DND-41 (cell line): ENCODE results near the gene DACH1.

Experiments
- ATAC-seq: fragments of 200-7000 bp; cut with Tn5 transposase; 3 replicates; pipeline ENCODE4 v1.9.1; 2021; ENCODE audit warnings: low read depth; ENCODE audit not compliant: insufficient read depth
- DNase-seq: peaks from one replicate; pipeline ENCODE4 v3.0.0-alpha.2; 2020
- H2AFZ ChIP-seq: 2 replicates; pipeline ENCODE4 v1.6.0; 2012; ENCODE audit warnings: low read depth, low read length
- H3K27ac ChIP-seq: 2 replicates; pipeline ENCODE4 v1.5.1; 2012; ENCODE audit warnings: low read length, inconsistent platforms
- H3K27me3 ChIP-seq: fragments of 200-600 bp; sonication (generic); 2 replicates; pipeline ENCODE4 v1.6.0; 2012; ENCODE audit warnings: low read length, mild to moderate bottlenecking, inconsistent platforms; ENCODE audit not compliant: insufficient read depth, poor library complexity
- H3K36me3 ChIP-seq: 2 replicates; pipeline ENCODE4 v1.5.1; 2012; ENCODE audit warnings: low read length, inconsistent platforms; ENCODE audit not compliant: insufficient read depth
- H3K4me1 ChIP-seq: 2 replicates; pipeline ENCODE4 v1.5.1; 2012; ENCODE audit warnings: mild to moderate bottlenecking, low read length; ENCODE audit not compliant: insufficient read depth
- H3K4me2 ChIP-seq: 2 replicates; pipeline ENCODE4 v1.6.0; 2012; ENCODE audit warnings: mild to moderate bottlenecking, moderate library complexity, low read length, inconsistent platforms; ENCODE audit not compliant: insufficient read depth
- H3K4me3 ChIP-seq, 2 experiments: fragments of 200-600 bp in 1 of 2; shearing (Covaris generic) in 1 of 2; 2 replicates each; pipeline ENCODE4 v1.5.1; 2012 to 2016; ENCODE audit warnings: inconsistent platforms in 2 of 2, low read length in 2 of 2, mild to moderate bottlenecking in 2 of 2, low read depth in 1 of 2, moderate library complexity in 1 of 2
- H3K79me2 ChIP-seq: 2 replicates; pipeline ENCODE4 v1.6.0; 2012; ENCODE audit warnings: low read length, inconsistent platforms; ENCODE audit not compliant: insufficient read depth
- H3K9ac ChIP-seq: 2 replicates; pipeline ENCODE4 v1.6.0; 2012; ENCODE audit warnings: low read depth, mild to moderate bottlenecking, inconsistent platforms, low read length, moderate library complexity
- H3K9me3 ChIP-seq: 2 replicates; pipeline ENCODE4 v1.5.1; 2012; ENCODE audit warnings: low read length, moderate library complexity, mild to moderate bottlenecking, inconsistent platforms; ENCODE audit not compliant: insufficient read depth, severe bottlenecking
- H4K20me1 ChIP-seq: 2 replicates; pipeline ENCODE4 v1.6.0; 2012; ENCODE audit warnings: low read length; ENCODE audit not compliant: insufficient read depth
- EZH2 ChIP-seq: IDR thresholded peaks from 3 replicates; pipeline ENCODE4 v1.6.1; 2012; ENCODE audit warnings: borderline replicate concordance, low read depth, mild to moderate bottlenecking, moderate library complexity, low read length, inconsistent platforms; ENCODE audit not compliant: severe bottlenecking
- TF ChIP-seq, protein P1 (sequence below): IDR thresholded peaks from 2 replicates; pipeline ENCODE4 v1.5.1; 2012; ENCODE audit warnings: borderline replicate concordance, low read length, moderate library complexity, mild to moderate bottlenecking; ENCODE audit not compliant: poor library complexity, severe bottlenecking; ENCODE audit errors: extremely low read depth

The DACH1 gene

DNA sequence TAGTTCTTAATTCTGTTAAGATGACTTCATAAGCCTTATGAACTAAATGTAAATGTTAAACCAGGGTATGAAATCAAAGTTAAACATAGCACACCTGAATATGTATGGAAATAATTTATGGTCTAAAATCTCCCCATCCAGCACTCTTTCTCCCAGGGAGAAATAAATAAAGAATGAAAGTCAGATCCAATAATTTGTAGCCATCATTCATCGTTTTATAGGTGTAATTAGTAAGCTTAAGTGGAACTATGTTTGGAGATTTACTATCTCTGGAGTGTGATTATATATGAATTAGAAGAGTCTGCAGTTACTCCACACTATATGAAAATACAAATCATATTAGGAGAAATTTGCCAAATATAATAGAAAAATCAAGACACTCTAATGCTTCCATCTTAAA, 405.1 kb downstream of the DACH1 start:
- ATAC-seq (no peak), DNase-seq (no peak)
- H3K4me2 ChIP-seq: no peak overlapping the region
- H3K36me3 ChIP-seq: no peaks in the 10 kb centered on the region
- no peak overlapping the region for H3K27ac ChIP-seq
- H4K20me1 ChIP-seq: no peaks in the 10 kb centered on the region
- no peaks in the 10 kb centered on the region for H3K4me1 ChIP-seq
- H3K79me2 ChIP-seq: no peaks in the 10 kb centered on the region
- no peak overlapping the region for H2AFZ ChIP-seq
- no peak overlapping the region for H3K4me3 ChIP-seq
- no peaks in the 10 kb centered on the region for H3K9me3 ChIP-seq
- no peak for TF ChIP-seq EZH2
- TF ChIP-seq, protein P1, sequence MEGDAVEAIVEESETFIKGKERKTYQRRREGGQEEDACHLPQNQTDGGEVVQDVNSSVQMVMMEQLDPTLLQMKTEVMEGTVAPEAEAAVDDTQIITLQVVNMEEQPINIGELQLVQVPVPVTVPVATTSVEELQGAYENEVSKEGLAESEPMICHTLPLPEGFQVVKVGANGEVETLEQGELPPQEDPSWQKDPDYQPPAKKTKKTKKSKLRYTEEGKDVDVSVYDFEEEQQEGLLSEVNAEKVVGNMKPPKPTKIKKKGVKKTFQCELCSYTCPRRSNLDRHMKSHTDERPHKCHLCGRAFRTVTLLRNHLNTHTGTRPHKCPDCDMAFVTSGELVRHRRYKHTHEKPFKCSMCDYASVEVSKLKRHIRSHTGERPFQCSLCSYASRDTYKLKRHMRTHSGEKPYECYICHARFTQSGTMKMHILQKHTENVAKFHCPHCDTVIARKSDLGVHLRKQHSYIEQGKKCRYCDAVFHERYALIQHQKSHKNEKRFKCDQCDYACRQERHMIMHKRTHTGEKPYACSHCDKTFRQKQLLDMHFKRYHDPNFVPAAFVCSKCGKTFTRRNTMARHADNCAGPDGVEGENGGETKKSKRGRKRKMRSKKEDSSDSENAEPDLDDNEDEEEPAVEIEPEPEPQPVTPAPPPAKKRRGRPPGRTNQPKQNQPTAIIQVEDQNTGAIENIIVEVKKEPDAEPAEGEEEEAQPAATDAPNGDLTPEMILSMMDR: no peak
- no peaks in the 10 kb centered on the region for H3K27me3 ChIP-seq
- no peak overlapping the region for H3K9ac ChIP-seq

DNA sequence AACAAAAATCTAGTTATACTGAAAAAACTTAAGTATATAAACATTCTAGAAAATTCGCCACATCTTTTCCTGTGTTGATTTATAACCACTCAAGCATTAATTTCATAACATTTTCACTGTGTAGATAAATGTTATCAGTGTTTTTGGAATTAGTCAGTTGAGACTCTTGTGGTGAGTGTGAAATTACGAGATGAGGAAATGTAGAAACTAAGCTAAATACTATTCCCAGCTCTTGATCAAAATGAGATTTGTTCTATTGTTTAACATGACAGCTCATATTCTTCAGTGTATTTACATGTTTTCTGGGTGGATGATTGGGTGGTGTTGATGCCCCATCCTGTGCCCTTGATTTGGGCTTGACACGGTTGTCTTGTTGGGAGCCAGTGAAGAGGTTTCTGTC, 406.8 kb downstream of the DACH1 start:
- no peaks in the 10 kb centered on the region for H3K36me3 ChIP-seq
- H3K4me3 ChIP-seq: no peak overlapping the region
- H3K4me2 ChIP-seq: no peak overlapping the region
- H3K4me1 ChIP-seq: no peaks in the 10 kb centered on the region
- H3K9ac ChIP-seq: no peak overlapping the region
- H4K20me1 ChIP-seq: no peaks in the 10 kb centered on the region
- TF ChIP-seq, protein P1: no peak
- no peaks in the 10 kb centered on the region for H3K9me3 ChIP-seq
- H3K79me2 ChIP-seq: no peaks in the 10 kb centered on the region
- no peak for DNase-seq
- no peak for ATAC-seq
- H3K27ac ChIP-seq: no peak overlapping the region
- no peak overlapping the region for H2AFZ ChIP-seq
- H3K27me3 ChIP-seq: no peaks in the 10 kb centered on the region

DNA sequence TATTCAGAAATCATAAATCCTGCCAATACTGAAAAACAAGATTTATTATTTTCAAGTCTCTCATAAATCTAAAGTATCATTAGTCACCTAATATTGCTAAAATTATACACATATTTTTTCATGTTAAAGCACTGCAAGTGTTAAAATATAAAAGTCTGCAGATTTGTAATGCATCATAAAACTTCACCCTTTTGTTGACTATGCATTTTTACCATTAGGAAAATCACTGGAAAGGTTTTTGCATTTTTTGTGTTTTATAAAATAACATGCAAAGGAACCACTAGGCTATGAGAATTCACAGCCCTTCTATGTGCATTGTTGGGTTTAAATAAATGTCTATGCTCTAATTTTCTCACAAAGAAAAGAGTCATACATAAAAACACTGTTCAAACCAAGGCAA, 407.3 kb downstream of the DACH1 start:
- ATAC-seq (no peak), DNase-seq (no peak)
- no peak overlapping the region for H3K4me3 ChIP-seq
- H4K20me1 ChIP-seq: no peaks in the 10 kb centered on the region
- no peaks in the 10 kb centered on the region for H3K79me2 ChIP-seq
- no peaks in the 10 kb centered on the region for H3K9me3 ChIP-seq
- no peak overlapping the region for H3K9ac ChIP-seq
- TF ChIP-seq, protein P1: no peak
- no peak for TF ChIP-seq EZH2
- no peak overlapping the region for H3K4me2 ChIP-seq
- H3K36me3 ChIP-seq: no peaks in the 10 kb centered on the region
- H2AFZ ChIP-seq: no peak overlapping the region
- no peaks in the 10 kb centered on the region for H3K27me3 ChIP-seq
- H3K4me1 ChIP-seq: no peaks in the 10 kb centered on the region
- no peak overlapping the region for H3K27ac ChIP-seq

DNA sequence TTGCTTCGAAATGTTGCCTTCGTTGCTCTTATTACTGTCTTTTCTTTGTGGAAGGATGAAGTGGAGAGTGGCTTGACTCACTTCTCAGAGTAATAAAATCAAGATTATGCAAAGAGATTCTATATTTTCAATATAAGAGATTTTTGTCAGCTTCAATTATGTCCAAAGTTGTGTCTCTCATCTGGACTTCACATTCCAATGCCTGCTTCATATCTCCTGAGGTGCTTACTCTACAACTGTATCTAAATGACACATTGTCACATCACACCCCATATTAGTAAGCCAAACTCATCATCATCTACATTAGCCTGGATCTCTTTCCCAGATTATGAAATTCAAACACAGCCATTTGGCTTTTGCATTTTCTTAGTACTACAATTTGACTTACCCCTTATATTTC, 409.4 kb downstream of the DACH1 start:
- Histone ChIP-seq H3K27me3 (no peaks in the 10 kb centered on the region), H3K27ac (no peak overlapping the region), H3K36me3 (no peaks in the 10 kb centered on the region), H3K79me2 (no peaks in the 10 kb centered on the region), H3K4me3 (no peak overlapping the region), H3K4me2 (no peak overlapping the region), H4K20me1 (no peaks in the 10 kb centered on the region), H3K4me1 (no peaks in the 10 kb centered on the region), H3K9ac (no peak overlapping the region), H3K9me3 (no peaks in the 10 kb centered on the region), H2AFZ (no peak overlapping the region)
- no peak for TF ChIP-seq EZH2
- TF ChIP-seq, protein P1: no peak
- ATAC-seq (no peak), DNase-seq (no peak)
